AG10803 (cell line): ENCODE data around the gene LITAF.
"Not testable (repeated sequence)": the region's sequence is repeated elsewhere in the genome, so short reads cannot be mapped to it uniquely, and the experiment has no call there.

Source experiments
- DNase-seq: peaks from one replicate; pipeline ENCODE4 v3.0.0; 2010; ENCODE audit warnings: low read depth
- H3K4me3 ChIP-seq: 2 replicates; pipeline ENCODE4 v1.5.1; 2011; ENCODE audit warnings: mild to moderate bottlenecking, low read length, control low read depth
- CTCF ChIP-seq: conservative IDR thresholded peaks from 2 replicates; pipeline ENCODE4 v1.5.1; 2011; ENCODE audit warnings: mild to moderate bottlenecking, low read length, control low read depth, inconsistent platforms

The LITAF gene

DNA sequence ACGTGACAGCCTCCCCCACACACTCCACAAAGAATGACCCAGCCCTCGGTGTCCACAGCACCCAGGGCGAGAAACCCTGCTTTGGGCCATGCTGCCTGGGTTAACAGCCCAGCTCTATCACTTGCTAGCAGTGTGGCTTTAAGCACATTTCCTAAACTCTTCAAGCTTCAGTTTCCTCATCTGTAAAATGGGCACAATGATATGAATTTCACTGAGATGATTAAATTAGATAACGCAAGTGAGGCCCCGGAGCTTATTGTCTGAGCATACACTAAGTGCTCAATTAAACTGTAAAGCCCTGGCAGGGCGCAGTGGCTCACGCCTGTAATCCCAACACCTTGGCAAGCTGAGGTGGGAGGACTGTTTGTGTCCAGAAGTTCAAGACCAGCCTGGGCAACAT, 79.4 kb downstream of the LITAF start:
- no peak overlapping the region for H3K4me3 ChIP-seq
- DNase-seq, result no peak
- TF ChIP-seq CTCF, result no peak

GRCh38 chr16:11506741-11507305, 79.9 kb downstream of the LITAF start:
- no peak for DNase-seq
- no peak overlapping the region for H3K4me3 ChIP-seq
- TF ChIP-seq CTCF, result no peak

DNA sequence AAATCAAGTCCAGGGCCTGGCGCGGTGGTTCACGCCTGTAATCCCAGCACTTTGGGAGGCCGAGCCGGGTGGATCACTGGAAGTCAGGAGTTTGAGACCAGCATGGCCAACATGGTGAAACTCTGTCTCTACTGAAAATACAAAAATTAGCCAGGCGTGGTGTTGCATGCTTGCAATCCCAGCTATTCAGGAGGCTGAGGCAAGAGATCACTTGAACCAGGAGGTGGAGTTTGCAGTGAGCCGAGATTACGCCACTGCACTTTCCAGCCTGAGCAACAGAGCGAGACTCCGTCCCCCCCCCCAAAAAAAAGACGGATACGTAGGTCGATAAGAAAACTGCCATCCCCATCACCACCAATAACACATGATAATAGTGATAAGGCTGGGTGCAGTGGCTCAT, 82.5 kb downstream of the LITAF start:
- not testable (repeated sequence) for H3K4me3 ChIP-seq, DNase-seq

- no peak for DNase-seq
- no peak overlapping the region for H3K4me3 ChIP-seq
- no peak for TF ChIP-seq CTCF
Measured at GRCh38 chr16:11503566-11503965, 83.2 kb downstream of the LITAF start.

GRCh38 chr16:11502239-11502638, 84.5 kb downstream of the LITAF start:
- no peak for TF ChIP-seq CTCF
- DNase-seq, result no peak
- no peak overlapping the region for H3K4me3 ChIP-seq

DNA sequence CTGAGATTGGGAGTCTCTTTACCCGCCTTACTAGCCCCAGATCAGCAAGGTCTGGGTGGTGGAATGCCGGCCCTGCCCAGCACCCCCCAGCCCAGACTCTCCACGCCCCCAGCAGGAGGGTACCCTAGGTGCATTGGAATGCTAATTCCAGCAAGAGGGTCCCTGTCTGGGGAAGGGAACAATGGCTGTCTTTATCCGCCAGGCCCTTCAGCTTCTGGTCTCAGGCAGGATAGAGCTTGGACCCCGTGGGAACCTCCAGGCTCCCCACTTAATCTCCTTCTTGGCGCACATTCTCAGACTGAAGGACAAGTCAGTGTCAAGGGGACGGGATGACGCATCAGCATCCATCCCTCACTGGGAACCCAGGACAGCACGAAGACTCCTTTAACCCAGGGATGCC, 85.1 kb downstream of the LITAF start:
- no peak for DNase-seq
- H3K4me3 ChIP-seq, result no peak overlapping the region
- no peak for TF ChIP-seq CTCF

DNA sequence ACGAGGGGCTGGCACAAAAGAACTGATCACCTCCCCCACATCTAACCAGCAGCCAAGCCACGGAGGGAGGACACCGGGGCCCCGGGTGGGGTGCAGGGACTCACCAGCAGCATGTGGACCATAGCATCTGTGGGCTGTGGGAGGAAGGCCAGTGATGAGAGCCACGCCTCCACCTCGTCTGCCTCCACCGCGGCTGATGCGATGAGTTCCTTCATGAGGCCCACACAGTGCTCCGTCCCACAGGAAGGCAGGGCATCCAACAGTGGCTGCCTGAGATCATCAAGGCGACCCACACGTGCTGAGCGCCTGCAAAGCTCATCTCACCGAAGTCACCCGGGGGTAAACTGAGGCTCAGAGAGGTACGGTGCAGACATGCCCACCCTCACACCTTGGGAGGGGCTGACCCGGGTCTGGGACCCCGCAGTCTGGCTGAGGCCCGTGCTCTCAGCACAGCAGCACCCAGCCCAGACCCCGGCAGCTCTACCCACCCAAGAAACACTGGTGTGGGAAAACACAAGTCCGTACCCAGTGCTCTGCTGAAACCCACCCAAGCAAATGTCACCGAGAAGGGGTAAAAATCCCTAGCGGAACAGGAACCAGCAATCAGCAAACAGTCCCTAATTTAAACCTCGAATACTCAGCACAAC, 85.9 kb downstream of the LITAF start:
- no peak for TF ChIP-seq CTCF
- H3K4me3 ChIP-seq, result no peak overlapping the region
- DNase-seq, result no peak
